Measurements from ENCODE around the gene PTGES3. TPM values are rescaled to one million over a fixed set of nuclear protein-coding genes. Genes with fewer than 3 reads are reported as not detected.

Gene PTGES3
- total RNA-seq, 2 donors from 2014 or later, result 242 to 303 TPM

- Histone ChIP-seq H3K9me3 (no peaks in the 10 kb centered on the region), H3K4me3 (peak overlapping the region; percentile 87), H3K27ac (peak overlapping the region; percentile 100), H3K36me3 (no peaks in the 10 kb centered on the region), H3K27me3 (no peaks in the 10 kb centered on the region), H3K4me1 (peaks cover 7% of the 10 kb centered on the region), H3K9ac (ENCODE audit: low read depth in 2 of 2, low read length in 2 of 2) (peak overlapping the region; percentile 100)
- peak; percentile 67 for DNase-seq
- TF ChIP-seq, protein P1, sequence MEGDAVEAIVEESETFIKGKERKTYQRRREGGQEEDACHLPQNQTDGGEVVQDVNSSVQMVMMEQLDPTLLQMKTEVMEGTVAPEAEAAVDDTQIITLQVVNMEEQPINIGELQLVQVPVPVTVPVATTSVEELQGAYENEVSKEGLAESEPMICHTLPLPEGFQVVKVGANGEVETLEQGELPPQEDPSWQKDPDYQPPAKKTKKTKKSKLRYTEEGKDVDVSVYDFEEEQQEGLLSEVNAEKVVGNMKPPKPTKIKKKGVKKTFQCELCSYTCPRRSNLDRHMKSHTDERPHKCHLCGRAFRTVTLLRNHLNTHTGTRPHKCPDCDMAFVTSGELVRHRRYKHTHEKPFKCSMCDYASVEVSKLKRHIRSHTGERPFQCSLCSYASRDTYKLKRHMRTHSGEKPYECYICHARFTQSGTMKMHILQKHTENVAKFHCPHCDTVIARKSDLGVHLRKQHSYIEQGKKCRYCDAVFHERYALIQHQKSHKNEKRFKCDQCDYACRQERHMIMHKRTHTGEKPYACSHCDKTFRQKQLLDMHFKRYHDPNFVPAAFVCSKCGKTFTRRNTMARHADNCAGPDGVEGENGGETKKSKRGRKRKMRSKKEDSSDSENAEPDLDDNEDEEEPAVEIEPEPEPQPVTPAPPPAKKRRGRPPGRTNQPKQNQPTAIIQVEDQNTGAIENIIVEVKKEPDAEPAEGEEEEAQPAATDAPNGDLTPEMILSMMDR (IDR thresholded peaks at IDR 0.05), result no peak
- intact Hi-C loops (cut with DNase I), result loop anchor here (5.0 kb wide), 2 partner anchors 35 to 50 kb away; no protein-coding TSS in a partner anchor
Observed at GRCh38 chr12:56687223-56688128, 608 bp downstream of the PTGES3 start.

DNA sequence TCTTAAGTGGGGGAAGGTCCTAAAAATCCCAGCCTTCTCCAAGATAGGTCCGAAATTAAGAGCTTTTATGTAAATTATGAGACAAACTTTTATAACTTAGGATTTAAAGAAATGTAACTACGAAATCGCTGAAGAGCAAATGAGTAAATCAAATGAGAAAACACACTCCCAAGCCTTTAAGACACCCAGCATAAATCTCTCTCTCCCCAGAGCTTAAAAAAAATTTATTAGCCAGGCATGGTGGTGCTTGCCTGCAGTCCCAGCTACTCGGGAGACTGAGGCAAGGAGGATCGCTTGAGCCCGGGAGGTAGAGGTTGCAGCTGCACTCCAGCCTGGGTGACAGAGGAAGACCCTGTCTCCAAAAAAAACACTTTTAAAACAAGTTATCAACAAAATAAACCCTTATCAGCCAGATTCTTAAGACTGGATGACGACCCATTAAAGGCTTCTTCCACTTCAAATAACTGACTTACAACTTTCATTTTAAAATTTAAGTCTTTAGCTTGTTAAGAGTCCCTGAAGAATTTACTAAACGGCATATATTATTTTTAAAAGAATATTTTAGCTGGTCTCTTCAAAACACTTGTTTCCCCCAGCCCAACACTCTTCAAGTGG, 3.2 kb downstream of the PTGES3 start:
- TF ChIP-seq, protein P1 (IDR thresholded peaks at IDR 0.05), result no peak
- DNase-seq, result no peak
- Histone ChIP-seq H3K27ac (peak overlapping the region; percentile 100), H3K4me3 (peak overlapping the region; percentile 87), H3K27me3 (no peaks in the 10 kb centered on the region), H3K4me1 (peaks cover 7% of the 10 kb centered on the region), H3K9ac (ENCODE audit: low read depth in 2 of 2, low read length in 2 of 2) (peak overlapping the region; percentile 74 to 79), H3K9me3 (no peaks in the 10 kb centered on the region), H3K36me3 (no peaks in the 10 kb centered on the region)
- intact Hi-C loops (cut with DNase I), result loop anchor here (5.0 kb wide), 2 partner anchors 37 to 48 kb away; no protein-coding TSS in a partner anchor

DNA sequence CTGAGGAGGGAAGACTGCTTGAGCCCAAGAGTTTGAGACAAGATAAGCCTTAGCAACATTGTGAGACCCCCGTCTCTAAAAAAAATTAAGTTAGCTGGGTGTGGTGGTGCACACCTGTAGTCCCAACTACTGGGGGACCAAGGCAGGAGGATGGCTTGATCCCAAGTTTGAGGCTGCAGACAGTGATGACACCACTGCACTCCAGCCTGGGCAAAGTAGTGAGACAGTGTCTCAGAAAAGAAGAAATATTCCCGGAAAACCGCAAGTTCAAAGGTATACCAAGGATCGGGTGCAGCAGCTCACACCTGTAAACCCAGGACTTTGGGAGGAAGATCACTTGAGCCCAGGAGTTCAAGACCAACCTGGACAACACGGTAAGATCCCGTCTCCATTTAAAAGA, 5.8 kb downstream of the PTGES3 start:
- TF ChIP-seq, protein P1 (IDR thresholded peaks at IDR 0.05), result no peak
- Histone ChIP-seq H3K4me3 (no peak overlapping the region), H3K27ac (no peak overlapping the region), H3K36me3 (no peaks in the 10 kb centered on the region), H3K9me3 (no peaks in the 10 kb centered on the region), H3K9ac (ENCODE audit: low read depth in 2 of 2, low read length in 2 of 2) (no peak overlapping the region), H3K4me1 (peaks cover 7% of the 10 kb centered on the region), H3K27me3 (no peaks in the 10 kb centered on the region)
- DNase-seq, result no peak
- intact Hi-C loops (cut with DNase I), result no loop called here

DNA sequence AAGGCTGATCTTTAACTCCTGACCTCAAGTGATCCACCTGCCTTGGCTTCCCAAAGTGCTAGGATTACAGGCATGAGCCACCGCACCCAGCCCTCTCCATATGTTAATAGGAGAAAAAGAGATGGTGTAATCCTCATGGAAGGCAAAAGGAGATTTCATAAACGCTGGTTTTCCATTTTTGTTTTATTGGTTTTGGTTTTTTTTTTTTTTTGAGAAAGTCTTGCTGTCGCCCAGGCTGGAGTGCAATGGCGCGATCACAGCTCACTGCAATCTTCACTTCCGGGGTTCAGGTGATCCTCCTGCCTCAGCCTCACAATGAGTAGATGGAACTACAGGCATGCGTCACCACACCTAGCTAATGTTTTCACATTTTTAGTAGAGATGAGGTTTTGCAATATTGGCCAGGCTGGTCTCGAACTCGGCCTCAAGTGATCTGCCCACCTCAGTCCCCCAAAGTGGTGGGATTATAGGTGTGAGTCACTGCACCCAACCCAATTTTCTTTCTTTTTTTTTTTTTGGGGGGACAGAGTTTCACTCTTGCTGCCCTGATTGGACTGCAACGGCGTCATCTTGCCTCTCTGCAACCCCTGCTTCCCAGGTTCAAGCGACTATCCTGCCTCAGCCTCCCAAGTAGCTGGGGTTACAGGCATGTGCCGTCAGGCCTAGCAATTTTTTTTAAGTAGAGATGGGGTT, 8.1 kb downstream of the PTGES3 start:
- H3K4me3 ChIP-seq, result no peak overlapping the region
- H3K9ac ChIP-seq (ENCODE audit: low read depth in 2 of 2, low read length in 2 of 2), result no peak overlapping the region
- TF ChIP-seq, protein P1 (IDR thresholded peaks at IDR 0.05), result no peak
- no peaks in the 10 kb centered on the region for H3K27me3 ChIP-seq
- intact Hi-C loops (cut with DNase I), result no loop called here
- DNase-seq, result no peak
- H3K9me3 ChIP-seq, result no peaks in the 10 kb centered on the region
- H3K36me3 ChIP-seq, result no peaks in the 10 kb centered on the region
- H3K27ac ChIP-seq, result no peak overlapping the region
- peaks cover 7% of the 10 kb centered on the region for H3K4me1 ChIP-seq

GRCh38 chr12:56678852-56679251, 9.2 kb downstream of the PTGES3 start:
- H3K36me3 ChIP-seq, result no peaks in the 10 kb centered on the region
- peaks cover 7% of the 10 kb centered on the region for H3K4me1 ChIP-seq
- no peak overlapping the region for H3K4me3 ChIP-seq
- no peak for DNase-seq
- H3K9ac ChIP-seq (ENCODE audit: low read depth in 2 of 2, low read length in 2 of 2), result peak overlapping the region in 1 of 2 donors; percentile 15
- no peak overlapping the region for H3K27ac ChIP-seq
- TF ChIP-seq, protein P1 (IDR thresholded peaks at IDR 0.05), result no peak
- H3K9me3 ChIP-seq, result no peaks in the 10 kb centered on the region
- no peaks in the 10 kb centered on the region for H3K27me3 ChIP-seq
- intact Hi-C loops (cut with DNase I), result no loop called here
